Right atrium auricular region (tissue), 2 donors: ENCODE results near the gene PRLH. TPM values are rescaled to one million over a fixed set of nuclear protein-coding genes. Genes with fewer than 3 reads are reported as not detected.

Source experiments
- DNase-seq: peaks from one replicate; pipeline ENCODE4 v3.0.0-alpha.2; 2019; ENCODE audit warnings: low spot score
- H3K27ac ChIP-seq, 2 donors: fragments of 200-600 bp; sonication (generic); 1 replicate in 1 of 2; 2 replicates in 1 of 2; pipeline ENCODE4 v1.5.1; 2016 to 2019
- H3K27me3 ChIP-seq, 2 donors: fragments of 200-600 bp; sonication (generic); one replicate each; pipeline versions ENCODE4 v1.5.1 to v1.6.0; 2017 to 2019
- H3K36me3 ChIP-seq: fragments of 200-600 bp; sonication (generic); one replicate; pipeline ENCODE4 v1.5.1; 2016
- H3K4me1 ChIP-seq, 2 donors: fragments of 200-600 bp; sonication (generic); one replicate each; pipeline versions ENCODE4 v1.5.1 to v1.6.0; 2017 to 2019
- H3K4me3 ChIP-seq, 2 donors: fragments of 200-600 bp; sonication (generic); 1 replicate in 1 of 2; 2 replicates in 1 of 2; pipeline ENCODE4 v1.5.1; 2017 to 2019; ENCODE audit warnings: mild to moderate bottlenecking in 1 of 2, moderate library complexity in 1 of 2
- H3K9me3 ChIP-seq, 2 donors: fragments of 200-600 bp; sonication (generic); one replicate each; pipeline ENCODE4 v1.5.1; 2019
- total RNA-seq, 2 donors: library from RNA; depleted of rRNA; stranded (reverse); fragments of >200 nt; gene quantifications; one replicate each; pipeline ENCODE4 v1.1.0, GENCODE V29; 2016
- TF ChIP-seq, protein P1 (sequence below), 2 donors: fragments of 200-600 bp; sonication (generic); IDR thresholded peaks; one replicate each; pipeline ENCODE4 v1.5.1; 2019; ENCODE audit warnings: antibody characterized with exemption in 2 of 2

PRLH gene
- total RNA-seq, 2 donors from 2014 or later = not detected

DNA sequence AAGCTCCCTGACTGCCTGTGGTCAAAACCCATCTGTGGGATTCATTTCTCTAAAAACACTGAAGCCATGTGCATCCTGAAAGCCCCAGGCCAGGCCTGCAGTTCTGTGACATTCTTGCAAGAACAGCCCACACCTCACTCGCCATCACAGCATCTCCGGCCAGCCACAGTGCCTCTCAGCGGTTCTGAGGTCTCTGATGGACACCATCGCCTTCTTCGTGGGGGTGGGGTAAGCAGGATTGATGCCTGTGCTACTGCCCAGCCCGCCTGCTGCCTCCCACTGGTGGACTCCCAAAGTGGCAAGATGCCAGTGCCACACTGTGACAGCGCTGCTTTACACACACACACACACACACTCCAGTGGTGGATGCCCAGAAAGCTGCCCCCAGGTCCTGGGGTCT is 5.2 kb upstream of the PRLH start:
- DNase-seq = no peak
- Histone ChIP-seq H3K4me3 (no peak overlapping the region), H3K4me1 (peaks cover 0 to 11% of the 10 kb centered on the region in 2 donors), H3K36me3 (no peaks in the 10 kb centered on the region), H3K27me3 (no peaks in the 10 kb centered on the region), H3K27ac (no peak overlapping the region), H3K9me3 (no peaks in the 10 kb centered on the region)
- TF ChIP-seq, protein P1, sequence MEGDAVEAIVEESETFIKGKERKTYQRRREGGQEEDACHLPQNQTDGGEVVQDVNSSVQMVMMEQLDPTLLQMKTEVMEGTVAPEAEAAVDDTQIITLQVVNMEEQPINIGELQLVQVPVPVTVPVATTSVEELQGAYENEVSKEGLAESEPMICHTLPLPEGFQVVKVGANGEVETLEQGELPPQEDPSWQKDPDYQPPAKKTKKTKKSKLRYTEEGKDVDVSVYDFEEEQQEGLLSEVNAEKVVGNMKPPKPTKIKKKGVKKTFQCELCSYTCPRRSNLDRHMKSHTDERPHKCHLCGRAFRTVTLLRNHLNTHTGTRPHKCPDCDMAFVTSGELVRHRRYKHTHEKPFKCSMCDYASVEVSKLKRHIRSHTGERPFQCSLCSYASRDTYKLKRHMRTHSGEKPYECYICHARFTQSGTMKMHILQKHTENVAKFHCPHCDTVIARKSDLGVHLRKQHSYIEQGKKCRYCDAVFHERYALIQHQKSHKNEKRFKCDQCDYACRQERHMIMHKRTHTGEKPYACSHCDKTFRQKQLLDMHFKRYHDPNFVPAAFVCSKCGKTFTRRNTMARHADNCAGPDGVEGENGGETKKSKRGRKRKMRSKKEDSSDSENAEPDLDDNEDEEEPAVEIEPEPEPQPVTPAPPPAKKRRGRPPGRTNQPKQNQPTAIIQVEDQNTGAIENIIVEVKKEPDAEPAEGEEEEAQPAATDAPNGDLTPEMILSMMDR (IDR thresholded peaks at IDR 0.05) = no peak

DNA sequence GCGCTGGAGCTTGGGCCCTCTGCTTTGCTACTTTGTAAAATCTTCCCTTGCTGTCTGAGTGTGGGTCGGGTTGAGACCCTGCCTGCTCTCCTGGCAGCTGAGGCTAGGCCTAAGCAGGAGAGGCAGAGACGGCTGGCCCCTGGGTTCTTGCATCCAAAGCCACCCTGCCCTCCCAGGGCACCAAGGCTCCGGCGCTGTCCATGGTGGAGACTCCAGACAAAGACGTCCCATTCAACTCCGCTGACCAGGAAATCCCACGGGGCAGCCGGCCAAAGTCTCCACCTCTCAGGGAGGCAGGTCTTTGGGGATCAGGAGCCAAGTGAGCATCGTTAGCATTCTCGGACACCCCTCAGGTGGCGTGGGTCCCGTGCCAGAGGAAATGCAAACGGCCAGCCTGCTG is 2.6 kb upstream of the PRLH start:
- Histone ChIP-seq H3K36me3 (no peaks in the 10 kb centered on the region), H3K9me3 (no peaks in the 10 kb centered on the region), H3K4me3 (no peak overlapping the region), H3K27me3 (no peaks in the 10 kb centered on the region), H3K27ac (no peak overlapping the region), H3K4me1 (peaks cover 0 to 8% of the 10 kb centered on the region in 2 donors)
- no peak for DNase-seq
- TF ChIP-seq, protein P1 (IDR thresholded peaks at IDR 0.05) = no peak

- H3K27ac ChIP-seq = no peak overlapping the region
- no peaks in the 10 kb centered on the region for H3K36me3 ChIP-seq
- TF ChIP-seq, protein P1 (IDR thresholded peaks at IDR 0.05) = no peak
- H3K9me3 ChIP-seq = no peaks in the 10 kb centered on the region
- peaks cover 0 to under 1% of the 10 kb centered on the region in 2 donors for H3K4me1 ChIP-seq
- no peak overlapping the region for H3K4me3 ChIP-seq
- DNase-seq = no peak
- H3K27me3 ChIP-seq = no peaks in the 10 kb centered on the region
These were observed 1.7 kb upstream of the PRLH start for GRCh38 chr2:237564526-237565131.

DNA sequence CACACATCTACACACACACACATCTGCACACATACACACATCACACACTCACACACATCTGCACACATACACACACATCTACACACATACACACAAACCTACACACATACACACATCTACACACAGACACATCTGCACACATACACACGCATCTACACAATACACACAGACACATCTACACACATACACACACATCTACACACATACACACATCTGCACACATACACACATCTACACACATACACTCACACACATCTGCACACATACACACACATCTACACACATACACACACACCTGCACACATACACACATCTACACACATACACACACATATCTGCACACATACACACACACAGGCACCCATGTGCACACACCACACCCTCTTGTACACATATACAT is 400 bp upstream of the PRLH start:
- TF ChIP-seq, protein P1 (IDR thresholded peaks at IDR 0.05) = no peak
- H3K4me1 ChIP-seq = no peaks in the 10 kb centered on the region
- no peak overlapping the region for H3K4me3 ChIP-seq
- no peaks in the 10 kb centered on the region for H3K9me3 ChIP-seq
- no peak overlapping the region for H3K27ac ChIP-seq
- H3K27me3 ChIP-seq = no peaks in the 10 kb centered on the region
- DNase-seq = no peak
- no peaks in the 10 kb centered on the region for H3K36me3 ChIP-seq

GRCh38 chr2:237567276-237568029 is 1.1 kb downstream of the PRLH start:
- Histone ChIP-seq H3K36me3 (no peaks in the 10 kb centered on the region), H3K27me3 (no peaks in the 10 kb centered on the region), H3K4me1 (peaks cover 0 to 4% of the 10 kb centered on the region in 2 donors), H3K27ac (no peak overlapping the region), H3K4me3 (no peak overlapping the region), H3K9me3 (no peaks in the 10 kb centered on the region)
- no peak for DNase-seq
- TF ChIP-seq, protein P1 (IDR thresholded peaks at IDR 0.05) = no peak
